H1 (cell line): Measurements from ENCODE around the gene SLC25A45. TPM values are rescaled to one million over a fixed set of nuclear protein-coding genes. Genes with fewer than 3 reads are reported as not detected.

ENCODE experiments used
- CTCF ChIA-PET: fragments of 300-600 bp; sonication (Branson Sonifier 250); formaldehyde crosslinking; loops from one replicate; lab custom pipeline; 2021; ENCODE audit not compliant: partially characterized antibody; lab: Charles Lee
- POLR2A ChIA-PET: fragments of 300-600 bp; sonication (Branson Sonifier 250); formaldehyde crosslinking; loops from one replicate; lab custom pipeline; 2021; ENCODE audit warnings: inconsistent platforms; ENCODE audit not compliant: partially characterized antibody; lab: Charles Lee
- DNase-seq, 2 experiments: peaks; one replicate each; pipeline versions ENCODE4 v3.0.0 to v3.0.0-alpha.2; 2010 to 2022; ENCODE audit warnings: low spot score in 2 of 2, low read depth in 1 of 2, mixed read lengths in 1 of 2
- FAIRE-seq: peaks from 2 replicates; lab custom pipeline; 2011; peaks lifted over from hg19 to GRCh38; lab: Jason Lieb, UNC
- H2AFZ ChIP-seq: 2 replicates; pipeline ENCODE4 v1.8.1; 2012; ENCODE audit warnings: low read length, inconsistent platforms
- H2AK5ac ChIP-seq: 2 replicates; pipeline ENCODE4 v1.6.1; 2013; ENCODE audit warnings: low read depth, low read length
- H2BK120ac ChIP-seq: replicated peaks from 2 replicates; pipeline ENCODE3; 2013; ENCODE audit warnings: low read depth, low read length, inconsistent platforms
- H2BK12ac ChIP-seq: 2 replicates; pipeline ENCODE4 v1.6.1; 2013; ENCODE audit warnings: low read depth, low read length
- H2BK15ac ChIP-seq: 2 replicates; pipeline ENCODE4 v1.6.1; 2013; ENCODE audit warnings: low read length
- H2BK20ac ChIP-seq: 2 replicates; pipeline ENCODE4 v1.6.1; 2013; ENCODE audit warnings: low read length
- H2BK5ac ChIP-seq: 2 replicates; pipeline ENCODE4 v1.6.1; 2013; ENCODE audit warnings: low read depth, low read length
- H3K14ac ChIP-seq: 2 replicates; pipeline ENCODE4 v1.6.1; 2013; ENCODE audit warnings: inconsistent platforms; ENCODE audit not compliant: insufficient read length
- H3K18ac ChIP-seq: 2 replicates; pipeline ENCODE4 v1.6.1; 2013; ENCODE audit warnings: low read length; ENCODE audit errors: extremely low read depth
- H3K23ac ChIP-seq: 2 replicates; pipeline ENCODE4 v1.6.1; 2013; ENCODE audit warnings: inconsistent platforms; ENCODE audit not compliant: insufficient read length
- H3K23me2 ChIP-seq: 2 replicates; pipeline ENCODE4 v1.6.1; 2013; ENCODE audit warnings: low read depth, low read length
- H3K27ac ChIP-seq: 2 replicates; pipeline ENCODE4 v1.6.1; 2011; ENCODE audit warnings: low read depth, low read length, inconsistent platforms
- H3K27me3 ChIP-seq, 4 experiments: replicated peaks in 1 of 4; 1 replicate in 1 of 4; 2 replicates in 3 of 4; pipeline versions ENCODE4 v1.6.1 to v1.8.1; 2011 to 2013; ENCODE audit warnings: low read length in 3 of 4, mild to moderate bottlenecking in 3 of 4, inconsistent platforms in 2 of 4, mixed read lengths in 2 of 4, moderate library complexity in 1 of 4; ENCODE audit not compliant: control insufficient read depth in 3 of 4, insufficient read depth in 3 of 4; ENCODE audit errors: extremely low read depth in 1 of 4
- H3K36me3 ChIP-seq, 4 experiments: 2 replicates each; pipeline versions ENCODE4 v1.6.1 to v1.8.1; 2011 to 2013; ENCODE audit warnings: mild to moderate bottlenecking in 4 of 4, low read length in 3 of 4, moderate library complexity in 2 of 4, control low read depth in 1 of 4, inconsistent platforms in 1 of 4; ENCODE audit not compliant: insufficient read depth in 4 of 4, control insufficient read depth in 2 of 4
- H3K4ac ChIP-seq: replicated peaks from 2 replicates; pipeline ENCODE3; 2013; ENCODE audit warnings: low read length, low read depth, mixed read lengths, inconsistent platforms; ENCODE audit not compliant: insufficient read length
- H3K4me1 ChIP-seq, 4 experiments: replicated peaks in 1 of 4; 1 replicate in 1 of 4; 2 replicates in 3 of 4; pipeline versions ENCODE4 v1.6.1 to v1.8.1; 2011 to 2013; ENCODE audit warnings: low read length in 3 of 4, inconsistent platforms in 2 of 4, mixed read lengths in 1 of 4; ENCODE audit not compliant: insufficient read depth in 4 of 4, control insufficient read depth in 3 of 4
- H3K4me2 ChIP-seq, 2 experiments: 2 replicates each; pipeline versions ENCODE4 v1.6.1 to v1.8.1; 2011 to 2013; ENCODE audit warnings: low read depth in 2 of 2, low read length in 2 of 2, control low read depth in 1 of 2, inconsistent platforms in 1 of 2, mild to moderate bottlenecking in 1 of 2; ENCODE audit not compliant: insufficient read depth in 1 of 2
- H3K4me3 ChIP-seq, 4 experiments: fragments of 200-600, 300-600 bp in 1 of 4; sonication (generic), shearing (Covaris generic), sonication (Bioruptor Twin) in 1 of 4; 2 replicates each; pipeline versions ENCODE4 v1.5.1 to v1.8.1; 2011 to 2016; ENCODE audit warnings: low read length in 4 of 4, low read depth in 3 of 4, control low read depth in 2 of 4, inconsistent platforms in 2 of 4, mild to moderate bottlenecking in 2 of 4, mixed read lengths in 1 of 4, moderate library complexity in 1 of 4; ENCODE audit not compliant: insufficient read depth in 2 of 4; ENCODE audit errors: extremely low read depth in 1 of 4
- H3K56ac ChIP-seq: replicated peaks from 2 replicates; pipeline ENCODE3; 2013; ENCODE audit warnings: low read depth, mild to moderate bottlenecking, mixed read lengths, low read length, inconsistent platforms; ENCODE audit not compliant: insufficient read length
- H3K79me1 ChIP-seq: 2 replicates; pipeline ENCODE4 v1.6.1; 2013; ENCODE audit warnings: low read depth, low read length, control low read depth
- H3K79me2 ChIP-seq, 2 experiments: 2 replicates each; pipeline versions ENCODE4 v1.6.1 to v1.8.1; 2012 to 2013; ENCODE audit warnings: low read length in 2 of 2, mild to moderate bottlenecking in 2 of 2, inconsistent platforms in 1 of 2; ENCODE audit not compliant: insufficient read depth in 2 of 2, control insufficient read depth in 1 of 2
- H3K9ac ChIP-seq, 4 experiments: replicated peaks in 1 of 4; 1 replicate in 1 of 4; 2 replicates in 3 of 4; pipeline versions ENCODE4 v1.6.1 to v1.8.1; 2011 to 2013; ENCODE audit warnings: low read depth in 3 of 4, low read length in 3 of 4, control low read depth in 2 of 4, mild to moderate bottlenecking in 2 of 4, moderate library complexity in 2 of 4, inconsistent platforms in 1 of 4; ENCODE audit errors: extremely low read depth in 1 of 4
- H3K9me3 ChIP-seq, 2 experiments: 2 replicates each; pipeline versions ENCODE4 v1.6.1 to v1.8.1; 2012 to 2013; ENCODE audit warnings: mild to moderate bottlenecking in 2 of 2, moderate library complexity in 2 of 2, control low read depth in 1 of 2, inconsistent platforms in 1 of 2, low read depth in 1 of 2, low read length in 1 of 2, mixed read lengths in 1 of 2; ENCODE audit not compliant: insufficient read depth in 2 of 2
- H4K20me1 ChIP-seq, 2 experiments: replicated peaks in 1 of 2; 2 replicates each; pipeline versions ENCODE3 to v1.8.1; 2011 to 2013; ENCODE audit warnings: inconsistent platforms in 2 of 2, low read length in 2 of 2, mild to moderate bottlenecking in 1 of 2; ENCODE audit not compliant: insufficient read depth in 2 of 2, control insufficient read depth in 1 of 2
- H4K5ac ChIP-seq: 2 replicates; pipeline ENCODE4 v1.6.1; 2013; ENCODE audit warnings: low read length, low read depth, mixed read lengths, inconsistent platforms; ENCODE audit not compliant: insufficient read length
- H4K8ac ChIP-seq: 2 replicates; pipeline ENCODE4 v1.8.0; 2013; ENCODE audit warnings: mild to moderate bottlenecking, moderate library complexity, low read length, inconsistent platforms; ENCODE audit not compliant: insufficient read depth; ENCODE audit errors: extremely low read depth
- H4K91ac ChIP-seq: replicated peaks from 2 replicates; pipeline ENCODE3; 2013; ENCODE audit warnings: low read length, mixed read lengths, inconsistent platforms; ENCODE audit not compliant: insufficient read length
- SIRT6 ChIP-seq: IDR thresholded peaks from one replicate; pipeline ENCODE4 v1.7.1; 2012; ENCODE audit warnings: low read length, inconsistent platforms
- WGBS, 2 experiments: shearing (Covaris generic) in 1 of 2; methylation state at CpG; one replicate each; pipeline versions ENCODE4 v1.1.6 to v1.1.7; 2013 to 2015; ENCODE audit warnings: low lambda C conversion rate in 2 of 2, mixed read lengths in 2 of 2, inconsistent platforms in 1 of 2, low coverage in 1 of 2, missing lambda C conversion rate in 1 of 2; ENCODE audit not compliant: insufficient replicate concordance in 2 of 2, insufficient coverage in 1 of 2, insufficient read length in 1 of 2; ENCODE audit errors: extremely low coverage in 1 of 2, missing lambda C conversion rate in 1 of 2; 5-methylcytosine and 5-hydroxymethylcytosine counted together
- polyA plus RNA-seq, 7 experiments: library from polyadenylated mRNA; depleted of rRNA in 3 of 7; stranded (reverse) in 5 of 7; unstranded in 2 of 7; fragments of >200 nt in 5 of 7; fragments of 200-250 nt in 2 of 7; gene quantifications; 1 replicate in 5 of 7; 2 replicates in 1 of 7; 4 replicates in 1 of 7; pipeline versions ENCODE4 v1.2.1 to v1.2.3, GENCODE V29; 2011 to 2013; ENCODE audit warnings: missing spikeins in 2 of 7, mixed read lengths in 2 of 7
- total RNA-seq: library from RNA; stranded (reverse); fragmentation: NEBNext Ultra II Directional; extraction: Animal tissue kit (Norgen Biotek cat#: 25700); gene quantifications from 2 replicates; pipeline ENCODE4 v1.2.1, GENCODE V29; 2021

Gene SLC25A45
- total and polyA plus RNA-seq, 2 of the 8 experiments (the other 6 are each of a cell fraction or from before 2014, with no cell fraction given): 0.54 to 0.59 TPM

DNA sequence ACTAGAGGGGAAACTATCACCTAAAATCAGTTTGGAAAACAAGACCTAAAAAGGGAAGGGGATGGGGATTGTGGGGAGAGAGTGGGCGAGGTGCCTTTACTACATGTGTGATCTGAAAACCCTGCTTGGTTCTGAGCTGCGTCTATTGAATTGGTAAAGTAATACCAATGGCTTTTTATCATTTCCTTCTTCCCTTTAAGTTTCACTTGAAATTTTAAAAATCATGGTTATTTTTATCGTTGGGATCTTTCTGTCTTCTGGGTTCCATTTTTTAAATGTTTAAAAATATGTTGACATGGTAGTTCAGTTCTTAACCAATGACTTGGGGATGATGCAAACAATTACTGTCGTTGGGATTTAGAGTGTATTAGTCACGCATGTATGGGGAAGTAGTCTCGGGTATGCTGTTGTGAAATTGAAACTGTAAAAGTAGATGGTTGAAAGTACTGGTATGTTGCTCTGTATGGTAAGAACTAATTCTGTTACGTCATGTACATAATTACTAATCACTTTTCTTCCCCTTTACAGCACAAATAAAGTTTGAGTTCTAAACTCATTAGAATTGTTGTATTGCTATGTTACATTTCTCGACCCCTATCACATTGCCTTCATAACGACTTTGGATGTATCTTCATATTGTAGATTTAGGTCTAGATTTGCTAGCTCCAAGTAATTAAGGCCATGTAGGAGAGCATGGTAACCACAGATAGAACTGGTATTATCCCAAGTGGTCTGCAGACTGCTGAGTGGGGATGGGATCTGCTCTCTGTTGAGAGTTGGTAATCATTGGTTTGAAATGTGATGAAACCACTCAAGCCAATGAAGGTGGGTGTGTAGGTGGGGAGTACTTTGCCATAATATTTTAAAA is 43.8 kb upstream of the SLC25A45 start:
- H3K4me2 ChIP-seq: peak overlapping the region; percentile 3 to 62; a peak in 2 of 4 replicates
- peaks cover 22 to 57% (median 27%) of the 10 kb centered on the region in 4 experiments for H3K4me1 ChIP-seq
- POLR2A ChIA-PET: interaction anchor here (1.0 to 20.8 kb wide), 8 partner anchors 10 to 79 kb away, joined by 4 to 826 read pairs (median 46); partner anchors contain the start of gene MALAT1
- no peak overlapping the region for H3K9ac ChIP-seq
- 86% methylated on average over 9 of the region's 9 CpGs; no CpG with 5 or more reads in 1 of the 2 experiments for WGBS, 2 experiments
- no peak overlapping the region for H4K91ac ChIP-seq
- no peak overlapping the region for H2BK12ac ChIP-seq
- H3K4me3 ChIP-seq: peak overlapping the region in 1 of 4 experiments; percentile 70; a peak in 2 of 8 replicates
- CTCF ChIA-PET: interaction anchor here (1.1 to 22.8 kb wide), 3 partner anchors 10 to 84 kb away, joined by 4 to 430 read pairs (median 25); no protein-coding TSS in a partner anchor
- no peaks in the 10 kb centered on the region for H3K9me3 ChIP-seq
- DNase-seq (no peak), FAIRE-seq (no peak)
- no peak overlapping the region for H2AFZ ChIP-seq
- no peak overlapping the region for H2BK5ac ChIP-seq
- H2BK15ac ChIP-seq: no peak overlapping the region
- peaks cover 7 to 13% of the 10 kb centered on the region in 2 experiments for H4K20me1 ChIP-seq
- H3K79me2 ChIP-seq: peaks cover 3 to 35% of the 10 kb centered on the region in 2 experiments
- no peak overlapping the region for H2BK120ac ChIP-seq
- no peak overlapping the region for H3K56ac ChIP-seq
- no peak overlapping the region for H4K5ac ChIP-seq
- H3K4ac ChIP-seq: no peak overlapping the region
- no peak for TF ChIP-seq SIRT6
- no peak overlapping the region for H3K18ac ChIP-seq
- H3K36me3 ChIP-seq: no peaks in the 10 kb centered on the region
- H3K27ac ChIP-seq: no peak overlapping the region
- H4K8ac ChIP-seq: no peak overlapping the region
- H3K23ac ChIP-seq: no peak overlapping the region
- H3K14ac ChIP-seq: no peak overlapping the region
- H2BK20ac ChIP-seq: no peak overlapping the region
- no peaks in the 10 kb centered on the region for H3K27me3 ChIP-seq
- peaks cover 11% of the 10 kb centered on the region; the same call in 1 of the 2 replicates for H3K79me1 ChIP-seq
- H3K23me2 ChIP-seq: peaks cover 18% of the 10 kb centered on the region; the same call in 1 of the 2 replicates
- H2AK5ac ChIP-seq: no peak overlapping the region
